Thyroid gland (tissue), 4 donors: ENCODE results near the gene HDC. TPM values are rescaled to one million over a fixed set of nuclear protein-coding genes. Genes with fewer than 3 reads are reported as not detected.

Experiments
- DNase-seq, 2 donors: peaks; one replicate each; pipeline ENCODE4 v3.0.0-alpha.2; 2019
- H3K27ac ChIP-seq, 3 donors: fragments of 200-600 bp; sonication (generic); 1 replicate in 2 of 3; 2 replicates in 1 of 3; pipeline ENCODE4 v1.5.1; 2016 to 2019; ENCODE audit warnings: mild to moderate bottlenecking in 1 of 3, moderate library complexity in 1 of 3
- H3K27me3 ChIP-seq: fragments of 200-600 bp; sonication (generic); one replicate; pipeline ENCODE4 v1.5.1; 2019
- H3K36me3 ChIP-seq, 2 donors: fragments of 200-600 bp; sonication (generic); one replicate each; pipeline ENCODE4 v1.5.1; 2016 to 2019
- H3K4me1 ChIP-seq, 2 donors: fragments of 200-600 bp; sonication (generic); one replicate each; pipeline ENCODE4 v1.5.1; 2017 to 2019
- H3K4me3 ChIP-seq, 3 donors: fragments of 200-600 bp; sonication (generic); replicated peaks in 1 of 3; 1 replicate in 2 of 3; 2 replicates in 1 of 3; pipeline ENCODE4 v1.5.1; 2016; ENCODE audit warnings: mild to moderate bottlenecking in 1 of 3
- H3K9me3 ChIP-seq: fragments of 200-600 bp; sonication (generic); one replicate; pipeline ENCODE4 v1.5.1; 2017
- POLR2A ChIP-seq, 2 donors: fragments of 450-650 bp; IDR thresholded peaks; one replicate each; pipeline ENCODE4 v1.6.1; 2017; ENCODE audit warnings: antibody characterized with exemption in 2 of 2, mild to moderate bottlenecking in 2 of 2, moderate library complexity in 1 of 2
- WGBS, 2 donors: methylation state at CpG; one replicate each; pipeline ENCODE4 v1.1.5; 2017; 5-methylcytosine and 5-hydroxymethylcytosine counted together
- intact Hi-C: fragments of 100-400 bp; cut with DNase I; formaldehyde crosslinking; loops from one replicate; pipeline ENCODE4 v1.15.1; 2023
- total RNA-seq, 4 donors: library from RNA; depleted of rRNA; stranded (reverse); fragments of >200 nt; gene quantifications; one replicate each; pipeline ENCODE4 v1.2.3, GENCODE V29; 2016
- TF ChIP-seq, protein P1 (sequence below), 6 experiments: fragments of 200-600 bp in 3 of 6; fragments of 450-650 bp in 3 of 6; sonication (generic) in 3 of 6; IDR thresholded peaks; one replicate each; pipeline ENCODE4 v1.5.1; 2016 to 2019; ENCODE audit warnings: antibody characterized with exemption in 6 of 6, mild to moderate bottlenecking in 2 of 6, inconsistent platforms in 1 of 6, moderate library complexity in 1 of 6

HDC gene
- total RNA-seq, 4 donors from 2014 or later: 0.45 TPM; not detected in 3

DNA sequence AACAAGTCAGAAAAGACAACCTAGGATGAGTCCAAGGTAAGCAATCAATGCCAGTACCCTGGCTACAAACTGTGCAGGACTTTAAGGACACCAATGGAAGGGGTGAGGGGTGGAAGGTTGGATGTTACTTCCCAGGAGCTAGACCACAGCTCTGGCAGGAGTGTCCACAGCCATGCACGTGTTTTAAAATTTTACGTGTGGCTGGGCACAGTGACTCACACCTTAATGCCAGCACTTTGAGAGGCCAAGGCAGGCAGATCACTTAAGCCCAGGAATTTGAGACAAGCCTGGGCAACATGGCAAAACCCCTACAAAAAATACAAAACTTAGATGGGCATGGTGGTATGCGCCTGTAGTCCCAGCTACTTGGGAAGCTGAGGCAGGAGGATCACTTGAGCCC is 14.7 kb upstream of the HDC start:
- Histone ChIP-seq H3K36me3 (peaks cover 5 to 6% of the 10 kb centered on the region in 2 donors), H3K4me3 (no peak overlapping the region), H3K27ac (no peak overlapping the region), H3K4me1 (no peaks in the 10 kb centered on the region), H3K27me3 (no peaks in the 10 kb centered on the region), H3K9me3 (no peaks in the 10 kb centered on the region)
- 89 to 91% methylated on average over 3 of the region's 3 CpGs for WGBS, 2 donors
- no peak for TF ChIP-seq POLR2A (IDR thresholded peaks at IDR 0.05)
- TF ChIP-seq, protein P1, sequence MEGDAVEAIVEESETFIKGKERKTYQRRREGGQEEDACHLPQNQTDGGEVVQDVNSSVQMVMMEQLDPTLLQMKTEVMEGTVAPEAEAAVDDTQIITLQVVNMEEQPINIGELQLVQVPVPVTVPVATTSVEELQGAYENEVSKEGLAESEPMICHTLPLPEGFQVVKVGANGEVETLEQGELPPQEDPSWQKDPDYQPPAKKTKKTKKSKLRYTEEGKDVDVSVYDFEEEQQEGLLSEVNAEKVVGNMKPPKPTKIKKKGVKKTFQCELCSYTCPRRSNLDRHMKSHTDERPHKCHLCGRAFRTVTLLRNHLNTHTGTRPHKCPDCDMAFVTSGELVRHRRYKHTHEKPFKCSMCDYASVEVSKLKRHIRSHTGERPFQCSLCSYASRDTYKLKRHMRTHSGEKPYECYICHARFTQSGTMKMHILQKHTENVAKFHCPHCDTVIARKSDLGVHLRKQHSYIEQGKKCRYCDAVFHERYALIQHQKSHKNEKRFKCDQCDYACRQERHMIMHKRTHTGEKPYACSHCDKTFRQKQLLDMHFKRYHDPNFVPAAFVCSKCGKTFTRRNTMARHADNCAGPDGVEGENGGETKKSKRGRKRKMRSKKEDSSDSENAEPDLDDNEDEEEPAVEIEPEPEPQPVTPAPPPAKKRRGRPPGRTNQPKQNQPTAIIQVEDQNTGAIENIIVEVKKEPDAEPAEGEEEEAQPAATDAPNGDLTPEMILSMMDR (IDR thresholded peaks at IDR 0.05): no peak
- peak in 1 of 2 donors; percentile 18 for DNase-seq
- intact Hi-C loops: no loop called here

DNA sequence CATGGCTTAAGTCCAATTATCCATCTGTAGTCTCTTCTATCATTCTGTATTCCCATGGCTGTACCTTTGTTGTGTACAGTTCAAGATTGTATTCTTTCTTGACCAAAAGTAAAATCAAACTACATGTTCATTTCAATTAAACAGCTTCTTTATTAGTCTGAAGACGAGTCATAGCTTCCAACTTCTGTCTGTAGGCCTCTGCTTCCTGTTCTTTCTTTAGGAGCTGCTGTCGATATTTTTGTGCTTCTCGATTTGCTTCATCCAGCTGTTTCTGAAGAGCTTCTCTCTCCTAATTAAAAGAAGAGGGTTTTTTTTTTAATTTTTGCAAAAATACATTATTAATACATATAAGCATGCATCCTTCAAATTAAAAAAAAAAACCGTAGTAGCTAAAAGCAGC is 13.0 kb upstream of the HDC start:
- intact Hi-C loops: no loop called here
- Histone ChIP-seq H3K27ac (no peak overlapping the region), H3K4me1 (no peaks in the 10 kb centered on the region), H3K9me3 (no peaks in the 10 kb centered on the region), H3K27me3 (no peaks in the 10 kb centered on the region), H3K4me3 (no peak overlapping the region), H3K36me3 (peaks cover 0 to 6% of the 10 kb centered on the region in 2 donors)
- no peak for DNase-seq
- TF ChIP-seq POLR2A (IDR thresholded peaks at IDR 0.05): no peak
- TF ChIP-seq, protein P1 (IDR thresholded peaks at IDR 0.05): no peak
- 87 to 92% methylated on average over 4 of the region's 4 CpGs for WGBS, 2 donors

DNA sequence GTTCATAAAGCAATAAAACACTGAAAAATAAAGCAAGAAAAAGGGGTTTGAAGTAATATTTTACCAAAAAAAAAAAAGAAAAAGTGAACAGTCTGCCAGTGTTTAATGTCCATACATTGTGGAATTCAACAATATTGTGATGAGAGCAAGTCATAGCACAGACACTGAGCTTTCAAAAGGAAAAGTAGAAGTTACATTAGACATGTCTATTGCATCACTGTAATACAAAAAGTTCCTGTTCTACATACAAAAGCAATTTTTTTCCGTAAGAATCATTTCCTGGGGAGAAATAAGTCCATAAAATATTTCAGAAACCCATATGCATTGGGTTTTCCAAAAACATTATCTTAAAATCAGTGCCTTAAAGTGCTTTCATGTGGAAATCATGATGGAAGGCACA is 11.8 kb upstream of the HDC start:
- Histone ChIP-seq H3K27me3 (no peaks in the 10 kb centered on the region), H3K4me1 (no peaks in the 10 kb centered on the region), H3K4me3 (no peak overlapping the region), H3K36me3 (peaks cover 0 to 6% of the 10 kb centered on the region in 2 donors), H3K9me3 (no peaks in the 10 kb centered on the region), H3K27ac (no peak overlapping the region)
- WGBS, 2 donors: 88 to 90% methylated on average over 1 of the region's 1 CpG
- DNase-seq: no peak
- TF ChIP-seq POLR2A (IDR thresholded peaks at IDR 0.05): no peak
- TF ChIP-seq, protein P1 (IDR thresholded peaks at IDR 0.05): no peak
- intact Hi-C loops: no loop called here

DNA sequence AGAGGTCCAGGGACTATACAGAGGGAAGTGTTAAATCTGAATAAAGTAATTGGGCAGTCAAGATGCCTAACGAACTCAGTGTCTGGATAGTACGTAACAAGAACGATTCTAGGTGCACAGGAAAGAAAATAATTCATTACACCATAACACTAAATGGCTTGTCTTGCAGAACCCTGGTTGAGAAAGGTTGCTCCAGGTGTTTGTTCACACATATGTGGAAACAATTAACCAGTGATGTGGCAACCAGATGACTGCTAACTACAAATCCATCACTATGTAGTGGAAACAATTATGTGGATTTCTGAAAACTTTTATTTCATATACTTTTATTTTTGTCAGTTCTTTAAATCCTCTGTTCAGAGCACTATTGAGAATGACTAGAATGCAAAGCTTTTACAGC is 10.4 kb upstream of the HDC start:
- TF ChIP-seq POLR2A (IDR thresholded peaks at IDR 0.05): no peak
- TF ChIP-seq, protein P1 (IDR thresholded peaks at IDR 0.05): no peak
- 85 to 87% methylated on average over 3 of the region's 3 CpGs for WGBS, 2 donors
- H3K4me1 ChIP-seq: no peaks in the 10 kb centered on the region
- H3K36me3 ChIP-seq: peaks cover 0 to 6% of the 10 kb centered on the region in 2 donors
- H3K27ac ChIP-seq: no peak overlapping the region
- intact Hi-C loops: no loop called here
- no peak overlapping the region for H3K4me3 ChIP-seq
- H3K27me3 ChIP-seq: no peaks in the 10 kb centered on the region
- H3K9me3 ChIP-seq: no peaks in the 10 kb centered on the region
- no peak for DNase-seq

DNA sequence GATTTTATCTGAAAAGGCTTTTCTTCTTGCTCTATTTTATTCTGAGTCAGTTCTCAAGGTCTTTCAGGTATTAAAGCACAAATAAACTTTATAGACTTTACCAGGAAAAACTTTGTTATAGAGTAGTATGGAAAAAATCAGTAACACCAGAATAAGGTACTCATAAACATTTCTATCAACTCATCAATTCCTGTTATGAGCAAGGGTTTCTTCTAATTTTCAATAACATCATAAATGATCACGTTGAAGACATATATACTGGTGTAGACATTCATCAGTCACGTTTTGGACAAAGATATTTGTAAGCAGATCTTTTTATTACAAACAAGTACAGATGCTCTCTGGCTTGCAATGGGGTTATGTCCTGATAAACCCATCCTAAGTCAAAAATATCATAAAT is 9.6 kb upstream of the HDC start:
- intact Hi-C loops: no loop called here
- WGBS, 2 donors: 52 to 54% methylated on average over 2 of the region's 2 CpGs
- no peak overlapping the region for H3K27ac ChIP-seq
- H3K9me3 ChIP-seq: no peaks in the 10 kb centered on the region
- no peak for DNase-seq
- H3K36me3 ChIP-seq: peaks cover 0 to 6% of the 10 kb centered on the region in 2 donors
- TF ChIP-seq, protein P1 (IDR thresholded peaks at IDR 0.05): no peak
- no peak for TF ChIP-seq POLR2A (IDR thresholded peaks at IDR 0.05)
- no peak overlapping the region for H3K4me3 ChIP-seq
- no peaks in the 10 kb centered on the region for H3K4me1 ChIP-seq
- no peaks in the 10 kb centered on the region for H3K27me3 ChIP-seq
